ENCODE measurements around the gene DNASE1L3. TPM values are rescaled to one million over a fixed set of nuclear protein-coding genes. Genes with fewer than 3 reads are reported as not detected.

DNASE1L3 gene
- total RNA-seq, 1 donor from 2014 or later = 0.22 TPM

GRCh38 chr3:58155838-58156237, 54.9 kb downstream of the DNASE1L3 start:
- no peaks in the 10 kb centered on the region for H3K27me3 Mint-ChIP-seq (ENCODE audit: low read depth)
- DNase-seq (ENCODE audit: low spot score in 2 of 2, unreplicated experiment in 2 of 2) = no peak
- no peaks in the 10 kb centered on the region for H3K9me3 Mint-ChIP-seq
- no peak overlapping the region for H3K27ac Mint-ChIP-seq
- TF ChIP-seq, protein P1, sequence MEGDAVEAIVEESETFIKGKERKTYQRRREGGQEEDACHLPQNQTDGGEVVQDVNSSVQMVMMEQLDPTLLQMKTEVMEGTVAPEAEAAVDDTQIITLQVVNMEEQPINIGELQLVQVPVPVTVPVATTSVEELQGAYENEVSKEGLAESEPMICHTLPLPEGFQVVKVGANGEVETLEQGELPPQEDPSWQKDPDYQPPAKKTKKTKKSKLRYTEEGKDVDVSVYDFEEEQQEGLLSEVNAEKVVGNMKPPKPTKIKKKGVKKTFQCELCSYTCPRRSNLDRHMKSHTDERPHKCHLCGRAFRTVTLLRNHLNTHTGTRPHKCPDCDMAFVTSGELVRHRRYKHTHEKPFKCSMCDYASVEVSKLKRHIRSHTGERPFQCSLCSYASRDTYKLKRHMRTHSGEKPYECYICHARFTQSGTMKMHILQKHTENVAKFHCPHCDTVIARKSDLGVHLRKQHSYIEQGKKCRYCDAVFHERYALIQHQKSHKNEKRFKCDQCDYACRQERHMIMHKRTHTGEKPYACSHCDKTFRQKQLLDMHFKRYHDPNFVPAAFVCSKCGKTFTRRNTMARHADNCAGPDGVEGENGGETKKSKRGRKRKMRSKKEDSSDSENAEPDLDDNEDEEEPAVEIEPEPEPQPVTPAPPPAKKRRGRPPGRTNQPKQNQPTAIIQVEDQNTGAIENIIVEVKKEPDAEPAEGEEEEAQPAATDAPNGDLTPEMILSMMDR (IDR thresholded peaks at IDR 0.05; ENCODE audit: unreplicated experiment) = no peak
- H3K4me3 Mint-ChIP-seq = no peak overlapping the region
- H3K4me1 Mint-ChIP-seq = peaks cover 26% of the 10 kb centered on the region
- H3K36me3 Mint-ChIP-seq = peaks cover 43% of the 10 kb centered on the region

DNA sequence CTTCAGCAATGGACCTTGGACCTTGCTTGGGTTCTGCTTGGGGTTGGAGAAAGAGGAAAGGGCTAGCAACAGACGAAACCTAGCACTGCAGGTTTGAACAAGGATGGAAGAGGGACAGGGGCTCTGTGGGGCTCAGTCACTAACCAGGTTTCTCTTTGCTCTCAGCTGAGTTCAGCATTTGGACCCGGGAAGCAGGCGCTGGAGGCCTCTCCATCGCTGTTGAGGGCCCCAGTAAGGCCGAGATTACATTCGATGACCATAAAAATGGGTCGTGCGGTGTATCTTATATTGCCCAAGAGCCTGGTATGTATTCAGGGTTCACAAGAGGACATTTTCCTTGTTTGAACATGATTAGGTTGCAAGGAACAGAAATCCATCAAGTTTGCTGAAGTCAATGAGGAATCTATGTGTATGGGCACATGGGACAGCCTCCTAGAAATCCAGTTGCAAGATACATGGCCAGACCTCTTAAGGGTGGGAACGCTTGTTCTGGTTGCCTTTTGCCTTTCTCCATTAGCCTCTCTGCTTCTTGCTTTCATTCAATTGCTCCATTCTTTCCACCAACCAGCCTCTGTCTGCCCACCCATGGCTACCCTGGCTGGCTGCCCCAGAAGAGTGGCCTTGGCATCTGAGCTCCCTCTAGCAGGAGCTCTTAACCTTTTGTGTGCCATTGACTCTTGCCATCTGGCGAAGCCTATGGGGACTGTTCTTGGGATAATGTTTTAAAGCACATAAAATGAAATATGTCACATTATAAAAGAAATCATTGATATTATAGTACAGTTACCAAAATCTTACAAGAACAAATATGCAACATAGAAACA, 55.9 kb downstream of the DNASE1L3 start:
- H3K4me1 Mint-ChIP-seq = peaks cover 26% of the 10 kb centered on the region
- no peak overlapping the region for H3K27ac Mint-ChIP-seq
- peaks cover 44% of the 10 kb centered on the region for H3K36me3 Mint-ChIP-seq
- no peak overlapping the region for H3K4me3 Mint-ChIP-seq
- no peaks in the 10 kb centered on the region for H3K9me3 Mint-ChIP-seq
- TF ChIP-seq, protein P1 (IDR thresholded peaks at IDR 0.05; ENCODE audit: unreplicated experiment) = no peak
- no peak for DNase-seq (ENCODE audit: low spot score in 2 of 2, unreplicated experiment in 2 of 2)
- H3K27me3 Mint-ChIP-seq (ENCODE audit: low read depth) = no peaks in the 10 kb centered on the region

GRCh38 chr3:58153371-58153770, 57.4 kb downstream of the DNASE1L3 start:
- DNase-seq (ENCODE audit: low spot score in 2 of 2, unreplicated experiment in 2 of 2) = no peak
- Mint-ChIP-seq H3K4me3 (no peak overlapping the region), H3K36me3 (peaks cover 55% of the 10 kb centered on the region), H3K27ac (no peak overlapping the region), H3K4me1 (peaks cover 12% of the 10 kb centered on the region), H3K9me3 (no peaks in the 10 kb centered on the region), H3K27me3 (ENCODE audit: low read depth) (no peaks in the 10 kb centered on the region)
- TF ChIP-seq, protein P1 (IDR thresholded peaks at IDR 0.05; ENCODE audit: unreplicated experiment) = no peak

- H3K27ac Mint-ChIP-seq = no peak overlapping the region
- TF ChIP-seq, protein P1 (IDR thresholded peaks at IDR 0.05; ENCODE audit: unreplicated experiment) = no peak
- H3K4me1 Mint-ChIP-seq = peaks cover 3% of the 10 kb centered on the region
- no peaks in the 10 kb centered on the region for H3K27me3 Mint-ChIP-seq (ENCODE audit: low read depth)
- no peaks in the 10 kb centered on the region for H3K9me3 Mint-ChIP-seq
- no peak for DNase-seq (ENCODE audit: low spot score in 2 of 2, unreplicated experiment in 2 of 2)
- peaks cover 55% of the 10 kb centered on the region for H3K36me3 Mint-ChIP-seq
- no peak overlapping the region for H3K4me3 Mint-ChIP-seq
Measured at GRCh38 chr3:58152225-58153015, 58.4 kb downstream of the DNASE1L3 start.

- no peak for DNase-seq (ENCODE audit: low spot score in 2 of 2, unreplicated experiment in 2 of 2)
- no peaks in the 10 kb centered on the region for H3K9me3 Mint-ChIP-seq
- H3K4me3 Mint-ChIP-seq = no peak overlapping the region
- no peaks in the 10 kb centered on the region for H3K4me1 Mint-ChIP-seq
- TF ChIP-seq, protein P1 (IDR thresholded peaks at IDR 0.05; ENCODE audit: unreplicated experiment) = no peak
- peaks cover 61% of the 10 kb centered on the region for H3K36me3 Mint-ChIP-seq
- H3K27ac Mint-ChIP-seq = no peak overlapping the region
- H3K27me3 Mint-ChIP-seq (ENCODE audit: low read depth) = no peaks in the 10 kb centered on the region
Measured at GRCh38 chr3:58151637-58152036, 59.1 kb downstream of the DNASE1L3 start.
